ENCODE measurements around the gene PRKN.

- TF ChIP-seq CTCF (IDR thresholded peaks at IDR 0.05): no peak
- no peak for TF ChIP-seq EP300 (IDR thresholded peaks at IDR 0.05; ENCODE audit: low read depth)
- TF ChIP-seq POLR2A (IDR thresholded peaks at IDR 0.05): no peak
- no peak for TF ChIP-seq POLR2AphosphoS5 (IDR thresholded peaks at IDR 0.05)
Observed at GRCh38 chr6:162082520-162082919, 645.0 kb downstream of the PRKN start.
